HG03280 (cell line): ENCODE measurements around the gene HIPK4.
A peak's percentile ranks its signal among the peaks of the same experiment; 100 is the strongest.
"Not testable (repeated sequence)": the region's sequence is repeated elsewhere in the genome, so short reads cannot be mapped to it uniquely, and the experiment has no call there.

ENCODE experiments used
- ATAC-seq: cut with Tn5 transposase; IDR thresholded peaks from one replicate; pipeline ENCODE4 v1.9.1; 2021; ENCODE audit warnings: mild to moderate bottlenecking, moderate library complexity; ENCODE audit not compliant: unreplicated experiment

HIPK4 gene

DNA sequence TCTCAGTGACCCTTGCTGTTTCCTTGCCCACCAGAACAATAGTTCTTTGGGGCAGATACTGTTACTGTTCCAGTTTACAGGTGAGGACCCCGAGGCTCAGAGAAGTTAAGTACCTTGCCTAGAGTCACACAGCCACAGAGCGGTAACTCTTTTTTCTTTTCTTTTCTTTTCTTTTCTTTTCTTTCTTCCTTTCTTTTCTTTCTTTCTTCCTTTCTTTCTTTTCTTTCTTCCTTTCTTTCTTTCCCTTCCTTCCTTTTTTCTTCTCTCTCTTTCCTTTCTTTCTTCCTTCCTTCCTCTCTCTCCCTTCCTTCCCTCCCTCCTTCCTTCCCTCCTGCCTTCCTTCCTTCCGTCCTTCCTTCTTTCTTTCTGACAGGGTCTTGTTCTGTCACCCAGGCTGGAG, 28.1 kb upstream of the HIPK4 start:
- ATAC-seq = no peak

DNA sequence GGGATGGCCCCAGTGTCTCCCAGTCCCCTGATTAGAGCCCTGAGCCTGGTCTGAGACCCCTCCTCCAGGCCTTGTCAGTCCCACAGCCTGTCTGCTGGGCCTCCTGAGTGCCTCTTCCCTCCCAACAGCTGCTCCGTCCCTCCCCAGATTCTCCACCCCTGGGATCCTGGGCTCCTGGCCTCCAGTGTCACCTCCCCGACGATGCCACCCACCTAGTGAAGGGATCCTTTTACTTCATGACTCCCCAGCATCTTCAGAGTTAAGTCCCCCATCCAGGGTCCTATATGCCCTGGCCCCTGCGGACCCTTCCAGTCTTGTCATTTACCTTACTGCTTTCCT, 27.6 kb upstream of the HIPK4 start:
- ATAC-seq = no peak

DNA sequence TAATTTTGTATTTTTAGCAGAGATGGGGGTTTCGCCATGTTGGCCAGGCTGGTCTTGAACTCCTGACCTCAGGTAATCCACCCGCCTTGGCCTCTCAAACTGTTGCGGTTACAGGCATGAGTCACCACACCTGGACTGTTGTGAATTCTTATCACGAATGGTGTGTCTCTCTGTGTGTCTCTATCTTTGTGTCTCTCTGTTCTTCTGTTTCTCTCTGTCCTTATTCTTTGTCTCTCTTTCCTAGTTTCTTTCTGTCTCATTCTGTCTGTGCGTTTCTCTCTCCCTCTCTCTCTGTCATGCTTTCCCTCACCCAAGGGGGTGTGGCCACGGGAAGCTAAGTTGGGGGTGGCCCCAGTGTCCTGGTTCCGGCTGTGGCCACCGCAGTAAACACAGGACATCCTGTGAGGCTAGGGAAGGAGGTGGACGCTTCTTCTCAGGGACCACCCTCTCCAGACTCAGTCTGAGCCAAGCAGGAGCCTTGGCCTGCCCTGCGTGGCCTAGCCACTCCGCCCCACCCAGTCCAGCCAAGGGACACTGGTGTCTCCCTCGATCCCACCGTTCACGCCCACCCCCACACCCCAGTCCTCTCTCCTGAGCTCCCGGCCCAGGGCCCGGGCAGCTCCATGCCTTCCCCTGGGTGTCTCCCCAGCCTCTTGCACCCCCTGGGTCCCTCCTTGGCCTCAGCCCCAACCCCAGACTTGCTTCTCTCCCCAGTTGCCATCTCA, 27.1 kb upstream of the HIPK4 start:
- ATAC-seq = no peak

DNA sequence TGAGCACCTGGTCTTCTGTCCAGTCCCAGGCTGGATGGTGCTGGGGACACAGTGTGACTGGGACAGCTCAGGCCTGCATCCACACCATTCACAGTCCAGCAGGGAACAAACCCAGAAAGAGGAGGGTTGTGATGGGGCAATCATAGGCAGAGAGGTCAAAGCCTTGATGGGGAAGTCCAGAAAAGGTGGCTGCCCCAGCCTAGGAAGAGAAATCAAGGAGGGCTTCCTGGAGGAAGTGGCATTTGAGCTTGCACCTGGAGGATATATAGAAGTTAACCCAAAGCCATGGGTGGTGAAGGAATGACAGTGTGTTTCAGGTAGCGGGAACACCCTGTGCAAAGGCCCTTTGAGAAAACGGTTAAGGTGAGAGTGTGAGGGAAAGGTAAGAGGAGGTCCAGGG, 25.8 kb upstream of the HIPK4 start:
- no peak for ATAC-seq

DNA sequence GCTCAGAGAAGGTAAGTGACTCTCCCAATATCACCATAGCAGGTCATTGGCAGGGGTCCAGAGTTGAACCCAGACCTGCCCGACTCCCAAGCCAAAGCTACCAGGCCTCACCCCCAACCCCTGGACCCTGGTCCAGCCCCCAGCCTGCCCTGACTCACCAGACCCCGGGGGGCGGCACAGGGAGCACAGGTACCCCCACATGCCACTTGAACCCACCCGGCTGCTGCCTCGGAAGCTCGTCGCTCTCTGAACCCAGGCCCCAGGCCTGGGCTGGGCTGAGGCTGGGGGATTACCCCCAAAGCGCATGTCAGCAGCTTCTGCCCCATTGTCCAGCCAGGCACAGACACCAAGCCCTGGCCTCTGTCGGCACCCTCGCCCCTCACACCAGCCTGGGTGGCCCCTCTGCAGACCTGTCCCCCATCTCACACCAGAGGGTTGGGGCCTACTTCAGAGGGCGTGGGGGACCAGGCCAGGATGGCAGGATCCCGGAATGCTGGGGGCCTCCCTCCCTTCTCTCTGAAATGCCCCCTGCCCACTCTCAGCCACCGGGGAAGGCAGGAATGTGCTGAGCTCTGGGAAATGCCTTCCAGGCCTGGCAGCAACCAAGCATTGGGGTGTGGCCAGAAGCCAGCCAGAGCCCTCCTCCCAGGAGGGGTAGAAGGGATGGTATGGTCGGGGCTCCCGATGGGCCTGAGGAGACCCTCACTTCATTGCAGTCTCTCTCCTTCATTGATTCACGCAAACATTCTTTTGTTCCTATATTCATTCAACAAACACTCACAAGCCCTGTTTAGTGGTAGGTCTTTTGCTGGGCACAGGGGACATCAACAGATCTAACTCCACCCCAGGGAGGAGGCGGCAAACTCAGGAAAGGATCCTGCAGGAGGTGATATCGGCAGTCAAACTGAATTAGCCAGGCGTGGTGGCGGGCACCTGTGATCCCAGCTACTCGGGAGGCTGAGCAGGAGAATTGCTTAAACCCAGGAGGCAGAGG, 24.9 kb upstream of the HIPK4 start:
- ATAC-seq = no peak

DNA sequence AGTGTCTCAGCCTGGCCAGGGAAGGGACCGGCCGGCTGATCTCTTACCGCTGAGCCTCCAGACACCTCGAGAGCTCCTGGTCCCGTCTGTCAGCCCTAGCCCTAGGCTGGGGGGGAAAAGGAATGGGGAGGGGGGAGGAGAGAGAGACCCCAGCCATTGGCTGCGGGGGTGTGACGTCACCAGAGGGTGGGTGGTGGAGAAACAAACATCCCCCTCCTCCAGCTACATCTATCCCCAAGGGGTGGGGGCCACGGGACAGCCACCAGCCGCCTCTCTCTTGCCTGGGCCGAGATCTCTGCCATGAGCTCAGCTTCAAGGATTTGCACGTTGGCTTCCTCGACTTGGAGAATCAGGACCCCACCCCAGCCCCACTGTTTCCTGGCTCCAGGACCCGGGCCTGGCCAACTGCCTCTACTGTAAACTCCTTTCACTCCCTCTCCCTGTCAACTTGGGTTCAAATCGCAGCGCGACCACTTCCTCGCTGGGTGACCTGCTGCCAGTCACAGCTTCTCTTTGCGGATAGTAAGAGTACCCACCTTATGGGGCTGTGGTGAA, 23.4 kb upstream of the HIPK4 start, which contains the start of gene PRX:
PRX (minus strand) TSS at position 88 of the 555 bp plus-strand sequence. CDS start 5,446 bp downstream, outside the sequence.
- ATAC-seq = no peak

DNA sequence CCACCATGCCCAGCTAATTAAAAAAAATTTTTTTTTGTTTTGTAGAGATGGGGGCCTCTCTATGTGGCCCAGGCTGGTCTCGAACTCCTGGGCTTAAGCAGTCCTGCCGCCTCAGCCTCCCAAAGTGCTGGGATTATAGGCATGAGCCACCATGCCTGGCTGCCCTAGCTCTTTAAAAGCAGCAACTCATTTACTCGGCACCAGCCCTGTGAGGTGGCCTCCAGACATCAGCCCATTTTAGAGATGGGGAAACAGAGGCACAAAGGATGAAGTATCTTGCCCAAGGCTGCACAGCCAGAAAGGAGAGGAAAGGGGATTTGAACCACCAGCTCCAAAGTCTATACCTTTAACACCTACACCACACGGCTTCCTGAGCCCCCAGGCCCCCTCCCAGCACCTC, 22.9 kb upstream of the HIPK4 start:
- ATAC-seq = no peak

DNA sequence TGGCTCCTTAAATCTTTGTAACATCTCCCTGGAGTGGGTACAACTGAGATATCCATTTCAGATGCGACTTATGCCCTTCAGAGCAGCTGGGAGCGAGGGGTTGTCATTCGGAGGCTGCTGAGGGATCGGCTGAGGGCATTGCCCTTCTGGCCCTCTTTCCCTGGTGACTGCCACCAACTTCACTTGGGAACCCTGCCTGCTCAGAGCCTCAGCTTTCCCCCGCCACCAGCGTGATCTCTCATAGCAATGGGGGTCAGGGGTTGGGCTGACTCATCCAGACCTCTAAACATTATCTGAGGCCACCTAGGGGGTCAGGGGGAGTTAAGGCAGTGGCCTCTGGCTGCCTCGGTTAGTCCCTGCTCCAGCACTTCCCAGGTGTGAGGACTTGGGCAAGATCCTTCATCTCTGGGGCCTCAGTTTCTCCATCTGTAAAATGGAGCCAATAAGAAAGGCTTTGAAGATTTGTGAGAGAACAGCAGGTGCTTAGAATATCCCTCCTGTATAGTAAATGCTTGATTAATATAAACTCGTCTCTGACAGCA, 22.0 kb upstream of the HIPK4 start:
- ATAC-seq = no peak

DNA sequence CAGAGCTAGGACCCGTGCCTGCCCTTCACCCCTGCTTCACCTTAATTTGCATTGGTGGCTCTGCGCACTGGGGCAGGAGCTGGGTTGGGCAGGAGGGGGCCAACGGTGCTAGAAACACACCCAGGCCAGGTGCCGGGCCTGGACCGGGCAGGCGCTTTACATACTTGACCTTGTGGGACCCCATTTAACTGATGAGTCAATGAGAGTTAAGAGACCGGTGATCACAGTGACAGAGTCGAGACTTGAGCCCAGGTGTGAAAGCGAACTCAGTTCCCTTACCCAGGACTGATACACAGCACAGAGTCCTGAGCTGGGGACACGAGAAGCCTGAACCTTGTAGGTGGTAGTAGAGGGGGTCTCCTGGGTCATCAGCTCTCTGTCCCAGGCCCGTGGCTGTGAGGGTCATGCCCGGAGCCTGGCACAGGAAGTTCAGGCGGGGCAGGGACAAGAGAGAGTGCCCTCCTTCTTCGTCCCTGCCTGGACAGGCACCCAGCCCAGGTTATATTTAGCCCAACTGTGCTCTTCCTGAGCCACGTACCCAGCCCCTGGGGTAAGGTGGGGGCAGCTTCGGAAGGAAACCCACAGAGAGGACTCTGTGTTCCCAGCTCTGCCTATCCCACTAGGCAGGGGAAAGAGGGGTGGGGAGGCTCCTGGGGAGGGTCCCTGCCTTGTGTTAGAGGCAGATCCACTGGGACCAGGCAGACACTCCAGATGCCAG, 21.3 kb upstream of the HIPK4 start:
- ATAC-seq = no peak

DNA sequence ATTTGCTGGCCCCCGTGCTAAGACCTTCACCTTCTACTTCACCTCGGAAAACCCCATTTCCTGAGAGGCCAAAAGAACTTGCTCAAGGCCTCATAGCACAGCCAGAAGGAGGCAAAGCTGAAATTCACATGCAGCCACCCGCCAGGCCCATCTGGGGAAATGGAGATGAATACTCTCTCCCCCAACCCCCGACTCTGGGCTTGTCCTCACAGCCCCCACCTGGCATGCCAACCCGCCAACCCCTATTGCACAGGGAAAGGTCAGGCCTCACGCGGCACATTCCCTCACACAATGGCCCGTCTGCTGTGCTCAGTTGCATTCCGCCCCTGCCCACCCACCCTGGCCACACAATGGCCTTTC, 20.0 kb upstream of the HIPK4 start:
- no peak for ATAC-seq

DNA sequence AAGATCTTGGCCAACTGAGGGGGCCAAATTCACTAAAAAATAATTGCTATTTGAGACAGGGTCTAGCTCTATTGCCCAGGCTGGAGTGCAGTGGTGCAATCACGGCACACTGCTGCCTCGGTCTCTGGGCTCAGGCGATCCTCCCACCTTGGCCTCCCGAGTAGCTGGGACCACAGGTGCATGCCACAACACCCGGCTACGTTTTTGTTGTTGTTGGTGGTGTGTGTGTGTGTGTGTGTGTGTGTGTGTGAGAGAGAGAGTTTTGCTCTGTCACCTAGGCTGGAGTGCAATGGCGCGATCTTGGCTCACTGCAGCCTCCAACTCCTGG, 18.6 kb upstream of the HIPK4 start:
- ATAC-seq = not testable (repeated sequence)

DNA sequence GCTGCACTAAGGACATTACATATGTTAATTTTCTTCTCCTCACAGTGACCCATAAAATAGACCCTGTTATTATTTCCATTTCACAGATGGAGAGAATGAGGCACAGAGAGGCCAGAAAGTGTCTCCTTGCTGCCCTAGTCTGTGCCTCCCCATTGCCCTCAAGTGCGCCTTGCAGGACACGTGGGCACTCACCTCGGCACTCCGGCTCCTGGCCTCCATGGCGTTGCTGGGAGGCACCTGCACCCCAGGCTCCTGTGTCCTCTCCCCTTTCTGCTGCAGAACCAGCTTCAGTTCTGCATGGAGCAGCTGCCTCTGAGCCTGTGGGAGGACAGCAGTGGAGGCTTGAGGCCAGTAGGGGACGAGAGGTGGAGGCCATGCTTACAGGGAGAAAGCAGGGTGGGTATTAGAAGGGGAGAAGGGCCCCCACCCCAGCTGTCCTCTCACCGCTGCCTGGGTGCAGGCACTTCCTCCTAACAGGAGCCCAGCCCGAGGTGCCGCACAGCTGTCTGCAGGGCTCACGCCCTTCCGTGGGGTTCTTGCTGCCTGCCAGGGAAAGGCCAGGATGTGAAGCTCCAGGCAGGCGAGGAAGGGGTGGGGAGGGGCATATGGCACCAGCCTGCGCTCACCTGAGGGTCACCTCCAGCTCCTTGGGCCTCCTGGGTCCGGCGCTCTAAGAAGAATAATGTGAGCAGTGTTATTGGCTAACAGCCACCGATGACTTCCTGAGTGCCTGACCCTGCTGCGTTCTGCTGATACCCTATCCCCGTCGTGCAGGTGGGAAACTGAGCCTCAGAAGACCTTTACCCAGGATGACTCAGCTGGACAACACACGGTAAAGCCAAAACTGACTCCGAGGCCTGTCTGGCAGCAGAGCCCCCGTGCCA, 18.0 kb upstream of the HIPK4 start:
- no peak for ATAC-seq

DNA sequence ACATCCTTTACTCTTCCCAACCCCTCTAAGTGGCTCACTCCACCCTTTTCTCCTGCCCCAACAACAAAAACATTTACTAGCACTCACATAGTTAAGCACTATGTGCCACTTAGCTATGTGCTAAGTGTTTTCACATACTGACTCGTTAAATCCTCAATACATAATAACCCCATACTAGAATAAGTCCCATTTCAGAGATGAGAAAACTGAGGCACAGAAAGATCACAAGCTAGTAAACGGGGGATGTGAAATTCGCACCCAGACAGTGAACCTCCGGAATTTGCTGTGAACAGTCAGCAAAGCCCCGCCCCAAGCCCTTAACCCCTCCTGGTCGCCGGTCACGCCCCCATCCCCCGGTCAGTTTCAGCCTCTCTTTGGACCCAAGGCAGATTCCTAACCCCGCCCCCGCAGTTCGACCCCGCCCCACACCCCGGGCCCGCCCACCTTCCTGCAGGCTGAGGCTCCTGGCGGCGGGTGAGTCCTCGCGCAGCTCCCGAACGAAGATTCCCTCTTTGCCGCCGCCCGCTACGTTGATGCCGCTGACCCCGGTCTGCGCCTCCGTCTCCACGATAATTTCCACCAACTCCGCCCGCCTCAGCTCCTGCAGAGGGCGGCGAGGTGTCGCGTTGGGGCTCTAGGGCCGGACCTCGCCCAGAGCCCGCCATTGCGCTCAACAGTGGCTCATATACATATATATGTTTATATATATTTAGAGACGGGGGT, 13.4 kb upstream of the HIPK4 start:
- ATAC-seq = peak; percentile 81

DNA sequence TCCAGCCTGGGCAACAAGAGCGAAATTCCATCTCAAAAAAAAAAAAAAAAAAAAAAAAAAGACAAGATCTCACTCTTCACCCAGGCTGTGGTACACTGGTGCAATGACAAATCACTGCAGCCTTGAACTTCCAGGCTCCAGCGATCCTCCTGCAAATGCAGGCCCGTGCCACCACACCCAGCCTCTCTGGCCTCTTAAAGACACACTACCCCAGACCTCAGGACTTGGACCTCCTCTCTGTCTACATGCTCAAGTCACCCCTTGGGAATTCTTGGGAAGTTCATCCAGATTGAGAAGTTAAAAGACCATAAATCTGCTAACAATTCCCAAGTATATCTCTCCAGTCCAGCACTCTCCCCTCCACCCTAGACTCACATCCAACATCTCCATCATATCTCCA, 10.6 kb upstream of the HIPK4 start:
- ATAC-seq = no peak

DNA sequence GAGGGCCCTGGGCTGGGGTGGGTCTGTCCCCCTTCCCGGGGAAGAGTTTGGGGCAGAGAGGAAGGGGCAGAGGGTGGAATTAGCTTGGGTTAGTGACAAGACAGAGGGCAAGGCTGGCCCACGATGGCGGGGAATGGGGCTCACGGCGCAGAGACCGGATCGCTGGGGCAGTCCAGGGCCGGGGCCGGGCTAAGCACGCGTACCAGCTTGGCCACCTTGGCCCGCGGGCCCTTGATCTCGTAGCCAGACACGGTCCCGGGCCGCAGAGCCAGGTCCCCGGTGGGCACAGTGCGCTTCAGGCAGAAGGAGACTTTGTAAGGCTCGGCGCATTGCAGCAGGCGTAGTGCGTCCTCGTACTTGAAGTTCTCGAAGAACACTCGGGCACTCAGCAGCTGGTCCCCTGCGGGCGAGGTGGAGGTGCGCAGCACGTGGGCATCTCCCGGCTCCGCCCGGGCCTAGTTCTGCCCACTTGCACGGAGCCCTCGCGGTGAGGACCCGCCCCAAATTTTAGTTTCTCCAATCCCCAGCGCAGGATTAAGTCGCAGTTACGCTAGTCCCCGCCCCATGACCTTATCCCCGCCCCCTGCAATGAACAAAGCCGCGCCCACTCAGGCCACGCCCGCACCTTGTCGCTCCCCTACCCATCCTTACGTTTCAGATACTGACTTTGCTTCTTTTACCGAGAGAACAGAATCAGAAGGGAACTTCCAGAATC, 8.6 kb upstream of the HIPK4 start:
- ATAC-seq = no peak

DNA sequence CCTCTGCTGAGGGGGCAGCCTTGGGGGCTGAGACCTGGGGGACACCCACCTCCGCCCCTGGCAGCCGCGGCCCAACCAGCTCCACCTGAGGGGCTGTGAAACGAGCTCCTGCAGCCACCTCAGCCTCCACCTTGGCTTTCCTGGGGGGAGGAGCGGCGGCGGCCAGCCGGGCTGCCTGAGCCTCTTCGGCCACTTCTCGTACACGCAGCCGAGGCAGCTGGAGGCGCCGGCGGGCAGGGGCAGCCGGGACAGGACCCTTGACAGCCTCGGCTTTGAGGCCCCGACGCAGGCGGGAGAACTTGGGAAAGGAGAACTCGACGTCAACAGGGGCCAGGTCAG, 7.6 kb upstream of the HIPK4 start:
- no peak for ATAC-seq

DNA sequence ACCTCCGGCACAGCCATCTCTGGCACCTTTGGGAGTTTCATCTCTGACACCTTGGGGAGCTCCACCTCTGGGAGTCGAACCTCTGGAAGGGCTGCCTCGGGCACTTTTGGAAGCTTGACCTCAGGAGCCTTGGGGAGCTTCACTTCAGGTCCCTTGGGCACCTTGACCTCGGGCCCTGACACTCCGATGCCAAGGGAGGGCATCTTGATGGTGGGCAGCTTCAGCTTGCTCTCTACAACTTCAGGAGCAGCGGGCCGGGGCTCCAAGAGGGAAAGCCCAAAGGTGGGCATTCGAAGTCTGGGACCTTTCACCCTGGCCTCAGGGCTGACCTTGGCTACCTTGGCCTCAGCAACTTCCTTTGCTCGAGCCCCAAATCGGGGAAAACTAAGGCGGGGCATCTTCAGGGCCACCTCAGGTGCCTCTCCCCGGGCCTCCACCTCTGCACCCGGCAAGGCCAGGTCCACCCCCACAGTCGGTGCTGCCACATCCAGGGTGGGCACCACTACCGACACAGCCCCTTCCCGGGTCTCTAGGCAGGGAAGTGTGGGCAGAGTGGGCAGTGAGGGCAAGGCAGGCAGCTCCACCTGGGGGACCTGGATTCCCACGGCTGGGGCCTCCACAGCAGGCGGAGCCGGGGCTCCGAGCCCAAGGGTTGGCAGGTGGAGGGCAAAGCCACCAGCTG, 7.0 kb upstream of the HIPK4 start:
- ATAC-seq = no peak

DNA sequence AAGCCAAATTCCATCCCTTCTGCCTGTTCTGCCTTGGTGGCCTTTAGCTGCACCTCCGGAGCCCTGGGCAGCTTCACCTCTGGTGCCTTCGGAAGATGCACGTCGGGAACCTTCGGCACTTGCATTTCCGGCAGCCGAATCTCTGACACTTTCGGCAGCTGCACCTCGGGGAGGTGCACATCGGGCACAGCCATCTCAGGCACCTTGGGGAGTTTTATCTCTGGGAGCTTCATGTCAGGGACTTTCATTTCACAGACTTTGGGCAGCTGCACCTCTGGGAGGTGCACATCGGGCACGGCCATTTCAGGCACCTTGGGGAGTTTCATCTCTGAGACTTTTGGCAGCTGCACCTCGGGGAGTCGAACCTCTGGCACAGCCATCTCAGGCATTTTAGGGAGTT, 6.0 kb upstream of the HIPK4 start:
- no peak for ATAC-seq
